Ascending aorta (tissue), 2 donors: ENCODE measurements around the gene FOXC1. TPM values are rescaled to one million over a fixed set of nuclear protein-coding genes. Genes with fewer than 3 reads are reported as not detected.

Source experiments
- DNase-seq, 2 donors: peaks; one replicate each; pipeline ENCODE4 v3.0.0-alpha.2; 2019; ENCODE audit warnings: low spot score in 2 of 2
- H3K27ac ChIP-seq, 2 donors: fragments of 200-600 bp; sonication (generic); one replicate each; pipeline ENCODE4 v1.5.1; 2016 to 2017; ENCODE audit warnings: mild to moderate bottlenecking in 1 of 2
- H3K27me3 ChIP-seq: fragments of 200-600 bp; sonication (generic); one replicate; pipeline ENCODE4 v1.5.1; 2017
- H3K36me3 ChIP-seq, 2 donors: fragments of 200-600 bp; sonication (generic); one replicate each; pipeline ENCODE4 v1.5.1; 2016
- H3K4me1 ChIP-seq, 2 donors: fragments of 200-600 bp; sonication (generic); one replicate each; pipeline ENCODE4 v1.5.1; 2016 to 2017; ENCODE audit warnings: mild to moderate bottlenecking in 1 of 2
- H3K4me3 ChIP-seq, 2 donors: fragments of 200-600 bp; sonication (generic); one replicate each; pipeline ENCODE4 v1.5.1; 2016 to 2017; ENCODE audit warnings: mild to moderate bottlenecking in 1 of 2
- H3K9me3 ChIP-seq, 2 donors: fragments of 200-600 bp; sonication (generic); one replicate each; pipeline ENCODE4 v1.5.1; 2016
- CTCF ChIP-seq, 3 experiments: fragments of 200-600 bp in 2 of 3; fragments of 450-650 bp in 1 of 3; sonication (generic) in 2 of 3; IDR thresholded peaks; one replicate each; pipeline ENCODE4 v1.5.1; 2016 to 2019; ENCODE audit warnings: antibody characterized with exemption in 3 of 3, mild to moderate bottlenecking in 1 of 3, moderate library complexity in 1 of 3
- intact Hi-C: fragments of 100-400 bp; cut with DNase I; formaldehyde crosslinking; loops from one replicate; pipeline ENCODE4 v1.15.1; 2023
- total RNA-seq: library from RNA; depleted of rRNA; stranded (reverse); fragments of >200 nt; gene quantifications from one replicate; pipeline ENCODE4 v1.1.0, GENCODE V29; 2016

FOXC1 gene
- total RNA-seq, 1 donor from 2014 or later, result 125 TPM

- no peak for TF ChIP-seq CTCF (IDR thresholded peaks at IDR 0.05)
- no peak for DNase-seq
- no peaks in the 10 kb centered on the region for H3K9me3 ChIP-seq
Measured at GRCh38 chr6:1580109-1580508, 29.6 kb upstream of the FOXC1 start.

GRCh38 chr6:1580585-1580984 lies 29.1 kb upstream of the FOXC1 start:
- no peak overlapping the region for H3K4me3 ChIP-seq
- H3K9me3 ChIP-seq, result no peaks in the 10 kb centered on the region
- no peak for DNase-seq
- H3K27ac ChIP-seq, result no peak overlapping the region
- H3K36me3 ChIP-seq, result no peaks in the 10 kb centered on the region
- peaks cover 0 to 6% of the 10 kb centered on the region in 2 donors for H3K4me1 ChIP-seq
- TF ChIP-seq CTCF (IDR thresholded peaks at IDR 0.05), result no peak
- intact Hi-C loops, result no loop called here
- H3K27me3 ChIP-seq, result no peaks in the 10 kb centered on the region

More at GRCh38 chr6:1580109-1580508, 29.6 kb upstream of the FOXC1 start:
- no peak overlapping the region for H3K4me3 ChIP-seq
- intact Hi-C loops, result no loop called here
- no peaks in the 10 kb centered on the region for H3K36me3 ChIP-seq
- peaks cover 3 to 9% of the 10 kb centered on the region in 2 donors for H3K4me1 ChIP-seq
- H3K27ac ChIP-seq, result no peak overlapping the region
- no peaks in the 10 kb centered on the region for H3K27me3 ChIP-seq

GRCh38 chr6:1581120-1581991 lies 28.4 kb upstream of the FOXC1 start:
- Histone ChIP-seq H3K9me3 (no peaks in the 10 kb centered on the region), H3K4me3 (no peak overlapping the region), H3K4me1 (no peaks in the 10 kb centered on the region), H3K27me3 (no peaks in the 10 kb centered on the region), H3K36me3 (no peaks in the 10 kb centered on the region), H3K27ac (no peak overlapping the region)
- intact Hi-C loops, result no loop called here
- DNase-seq, result no peak
- no peak for TF ChIP-seq CTCF (IDR thresholded peaks at IDR 0.05)

- Histone ChIP-seq H3K9me3 (no peaks in the 10 kb centered on the region), H3K4me1 (no peaks in the 10 kb centered on the region), H3K27ac (no peak overlapping the region), H3K27me3 (no peaks in the 10 kb centered on the region), H3K4me3 (no peak overlapping the region), H3K36me3 (no peaks in the 10 kb centered on the region)
- intact Hi-C loops, result no loop called here
- no peak for TF ChIP-seq CTCF (IDR thresholded peaks at IDR 0.05)
- no peak for DNase-seq
Measured at GRCh38 chr6:1584146-1584545, 25.6 kb upstream of the FOXC1 start.

GRCh38 chr6:1584996-1585668 lies 24.6 kb upstream of the FOXC1 start:
- no peak for TF ChIP-seq CTCF (IDR thresholded peaks at IDR 0.05)
- no peak overlapping the region for H3K27ac ChIP-seq
- H3K4me1 ChIP-seq, result no peaks in the 10 kb centered on the region
- no peaks in the 10 kb centered on the region for H3K9me3 ChIP-seq
- no peaks in the 10 kb centered on the region for H3K27me3 ChIP-seq
- intact Hi-C loops, result no loop called here
- H3K4me3 ChIP-seq, result no peak overlapping the region
- no peaks in the 10 kb centered on the region for H3K36me3 ChIP-seq
- DNase-seq, result no peak
